ENCODE measurements around the gene DST.

DST gene

DNA sequence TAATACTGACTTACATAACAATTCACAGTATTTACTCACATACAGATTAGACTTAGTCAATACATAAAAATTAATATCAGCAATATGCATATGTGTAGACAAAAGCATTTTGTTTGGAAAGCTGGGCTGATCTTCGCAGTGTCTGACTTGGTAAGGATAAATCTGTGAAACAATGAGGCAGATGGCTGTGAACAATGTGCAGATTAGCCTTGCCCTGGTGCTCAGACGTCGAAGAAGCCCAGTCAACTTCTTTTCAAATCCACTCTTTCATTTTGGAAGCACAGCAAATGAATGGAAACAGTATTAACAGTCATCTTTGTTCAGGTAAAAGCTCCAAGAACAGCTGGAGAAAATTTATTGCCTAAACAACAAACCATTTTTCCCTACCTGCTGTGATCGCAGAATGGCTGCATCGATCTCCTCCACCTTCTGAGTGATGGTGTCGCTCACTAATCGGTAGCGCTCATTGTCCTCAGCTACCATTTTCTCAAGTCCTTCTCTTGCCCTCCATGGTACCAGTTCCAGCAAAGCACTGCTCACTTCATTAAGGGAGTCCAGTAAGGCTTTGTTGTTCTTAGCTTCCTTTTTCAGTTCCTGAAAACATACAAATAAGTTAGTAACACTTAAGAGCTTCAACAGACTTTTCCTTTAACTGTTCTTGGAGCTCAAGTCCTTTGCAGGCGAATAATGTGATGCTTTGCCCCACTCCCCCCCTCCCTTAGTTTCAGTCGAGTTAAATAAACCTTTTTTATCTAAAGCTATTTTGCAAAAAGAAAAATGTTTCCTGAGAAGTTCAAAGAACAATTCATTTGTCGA is 116.5 kb downstream of the DST start:
- TF ChIP-seq CTCF (IDR thresholded peaks at IDR 0.05; ENCODE audit: low read depth, low read length, missing control alignments), result no peak
- no peak overlapping the region for H3K4me3 ChIP-seq (ENCODE audit: low read depth, low read length)
- in situ Hi-C loops (cut with HindIII; ENCODE audit: low sequenced_read_pairs), result no loop called here
- DNase-seq (ENCODE audit: low read depth), result no peak

DNA sequence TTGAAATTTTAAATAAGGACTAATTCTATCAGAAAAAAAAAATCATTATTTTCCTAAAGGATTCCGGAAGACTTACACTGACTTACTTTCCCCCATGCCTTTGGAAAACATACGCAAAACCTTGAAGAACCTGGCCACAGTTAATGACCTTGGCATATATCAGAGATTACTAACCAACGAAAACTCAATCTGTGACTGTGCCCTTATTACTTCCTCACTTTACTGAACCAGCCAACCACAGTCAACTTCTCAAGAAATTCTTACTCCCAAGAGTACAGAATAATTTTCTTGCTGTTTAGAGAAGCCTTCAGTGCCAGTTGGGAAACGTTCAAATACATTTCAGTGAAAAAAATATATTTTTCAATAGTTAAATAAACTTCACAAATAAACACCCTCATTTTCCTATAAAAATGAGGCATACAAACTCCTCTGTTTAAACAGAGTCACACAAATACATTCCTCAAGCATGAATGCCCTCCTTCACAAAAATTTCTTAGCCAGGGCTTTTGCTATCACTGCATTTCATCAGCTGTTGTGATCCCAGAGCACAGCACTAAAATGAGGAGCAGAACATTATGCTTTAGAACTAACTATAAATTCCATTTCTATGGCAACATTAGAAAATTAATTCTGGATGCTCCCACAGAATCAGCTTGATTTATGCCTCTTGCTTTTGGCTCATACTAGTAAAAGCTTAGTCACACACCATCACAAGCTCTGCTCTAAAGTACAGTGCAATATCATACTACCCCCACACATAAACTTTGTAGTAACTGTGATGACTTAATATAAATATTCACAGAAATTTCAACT is 117.6 kb downstream of the DST start:
- TF ChIP-seq CTCF (IDR thresholded peaks at IDR 0.05; ENCODE audit: low read depth, low read length, missing control alignments), result no peak
- in situ Hi-C loops (cut with HindIII; ENCODE audit: low sequenced_read_pairs), result no loop called here
- no peak overlapping the region for H3K4me3 ChIP-seq (ENCODE audit: low read depth, low read length)
- DNase-seq (ENCODE audit: low read depth), result peak; percentile 68

DNA sequence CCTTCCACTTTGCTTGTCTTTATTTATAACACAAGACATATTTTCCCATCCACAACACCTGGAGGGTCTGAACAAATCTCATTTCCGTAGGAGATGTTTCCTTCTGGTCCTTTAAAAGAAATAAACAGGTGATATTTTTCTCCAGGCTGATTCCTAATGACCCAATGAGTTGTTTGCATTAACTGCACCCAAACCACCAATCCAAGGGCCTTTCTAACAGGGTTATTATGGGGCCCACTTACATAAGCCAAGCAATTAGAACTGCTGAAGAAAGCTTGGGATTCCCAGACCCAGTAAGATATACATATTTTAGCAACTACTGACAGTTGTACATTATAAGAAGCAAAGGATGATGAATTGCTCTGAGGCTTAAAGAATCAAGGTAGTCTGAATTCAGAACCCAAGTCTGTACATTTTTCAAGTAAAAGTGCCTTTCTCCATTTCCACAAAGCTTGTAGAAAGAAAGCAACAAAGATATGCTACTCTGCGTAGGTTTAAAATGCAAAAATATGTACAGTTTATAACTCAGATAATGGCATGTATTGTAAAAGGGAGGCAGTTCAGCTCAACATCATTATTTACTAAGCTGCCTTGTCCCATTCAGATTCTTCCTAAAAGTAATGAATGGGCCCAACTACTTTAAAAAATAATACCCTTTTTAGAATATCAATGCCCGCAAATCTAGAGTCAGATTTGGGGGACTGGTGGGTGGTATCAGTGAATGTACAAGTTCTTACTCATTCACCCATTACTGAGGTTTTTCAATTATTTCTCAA is 120.0 kb downstream of the DST start:
- DNase-seq (ENCODE audit: low read depth), result no peak
- in situ Hi-C loops (cut with HindIII; ENCODE audit: low sequenced_read_pairs), result no loop called here
- no peak overlapping the region for H3K4me3 ChIP-seq (ENCODE audit: low read depth, low read length)
- TF ChIP-seq CTCF (IDR thresholded peaks at IDR 0.05; ENCODE audit: low read depth, low read length, missing control alignments), result no peak

DNA sequence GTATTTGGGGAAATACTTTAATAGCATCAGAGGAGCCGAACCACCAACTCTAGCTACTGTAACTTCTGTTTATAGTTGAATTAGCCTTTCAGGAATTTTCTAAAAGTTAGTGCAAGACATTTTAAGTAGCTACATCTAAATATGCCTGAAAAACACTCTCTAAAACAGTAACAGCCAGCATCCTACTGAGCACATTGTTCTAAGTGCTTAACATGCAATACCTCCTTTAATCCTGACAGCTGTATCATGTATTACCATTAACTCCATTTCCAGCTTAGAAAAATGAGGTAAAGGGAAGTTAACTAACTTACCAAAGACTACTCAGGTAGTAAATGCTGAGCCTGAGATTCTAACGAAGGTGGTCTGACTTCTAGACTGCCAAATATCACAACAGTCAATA is 120.7 kb downstream of the DST start:
- no peak for DNase-seq (ENCODE audit: low read depth)
- no peak for TF ChIP-seq CTCF (IDR thresholded peaks at IDR 0.05; ENCODE audit: low read depth, low read length, missing control alignments)
- no peak overlapping the region for H3K4me3 ChIP-seq (ENCODE audit: low read depth, low read length)
- in situ Hi-C loops (cut with HindIII; ENCODE audit: low sequenced_read_pairs), result no loop called here

DNA sequence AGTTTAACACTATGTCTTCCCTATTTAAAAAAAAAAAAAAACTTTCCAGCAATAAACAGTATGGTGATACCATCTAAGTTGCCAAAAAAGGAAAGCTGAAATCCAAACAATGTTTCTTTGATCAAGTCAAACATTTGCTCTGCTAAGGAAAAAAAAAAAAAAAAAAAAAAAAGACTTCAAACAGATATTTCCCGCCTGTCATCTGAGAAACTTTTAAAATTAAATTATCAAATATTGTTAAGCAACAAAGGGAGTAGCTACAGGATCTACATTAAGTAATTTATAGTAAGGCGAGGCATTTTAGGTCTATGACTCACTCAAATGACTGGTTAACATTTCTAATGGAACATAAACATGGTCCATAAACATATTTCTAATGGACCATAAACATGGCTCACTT is 121.2 kb downstream of the DST start:
- in situ Hi-C loops (cut with HindIII; ENCODE audit: low sequenced_read_pairs), result no loop called here
- no peak overlapping the region for H3K4me3 ChIP-seq (ENCODE audit: low read depth, low read length)
- no peak for TF ChIP-seq CTCF (IDR thresholded peaks at IDR 0.05; ENCODE audit: low read depth, low read length, missing control alignments)
- no peak for DNase-seq (ENCODE audit: low read depth)

- in situ Hi-C loops (cut with HindIII; ENCODE audit: low sequenced_read_pairs), result no loop called here
- no peak for DNase-seq (ENCODE audit: low read depth)
- no peak for TF ChIP-seq CTCF (IDR thresholded peaks at IDR 0.05; ENCODE audit: low read depth, low read length, missing control alignments)
- H3K4me3 ChIP-seq (ENCODE audit: low read depth, low read length), result no peak overlapping the region
Measured at GRCh38 chr6:56520218-56520617, 122.5 kb downstream of the DST start.

All from astrocyte of the cerebellum (primary cell).